GM12873 (cell line): Measurements from ENCODE around the gene PLEKHS1.

Experiments used
- CTCF ChIP-seq: IDR thresholded peaks from 2 replicates; pipeline ENCODE4 v1.5.1; 2012; ENCODE audit warnings: low read depth, mild to moderate bottlenecking, moderate library complexity, low read length, control low read depth; ENCODE audit not compliant: insufficient read depth; ENCODE audit errors: missing control alignments

PLEKHS1 gene

GRCh38 chr10:113712024-113712423 lies 39.5 kb upstream of the PLEKHS1 start:
- no peak for TF ChIP-seq CTCF

- no peak for TF ChIP-seq CTCF
These were observed 38.5 kb upstream of the PLEKHS1 start for GRCh38 chr10:113712755-113713639.

GRCh38 chr10:113713640-113713982 lies 37.9 kb upstream of the PLEKHS1 start:
- no peak for TF ChIP-seq CTCF

GRCh38 chr10:113716109-113716910 lies 35.2 kb upstream of the PLEKHS1 start:
- no peak for TF ChIP-seq CTCF

GRCh38 chr10:113718969-113719822 lies 32.3 kb upstream of the PLEKHS1 start:
- TF ChIP-seq CTCF = no peak

- TF ChIP-seq CTCF = no peak
These were observed 31.1 kb upstream of the PLEKHS1 start for GRCh38 chr10:113720386-113720785.
